Midbrain (tissue), 1 donor: ENCODE results near the gene THBD.

Experiments used
- DNase-seq: peaks from one replicate; lab custom pipeline; 2025; lab: John Stamatoyannopoulos, UW

Gene THBD

DNA sequence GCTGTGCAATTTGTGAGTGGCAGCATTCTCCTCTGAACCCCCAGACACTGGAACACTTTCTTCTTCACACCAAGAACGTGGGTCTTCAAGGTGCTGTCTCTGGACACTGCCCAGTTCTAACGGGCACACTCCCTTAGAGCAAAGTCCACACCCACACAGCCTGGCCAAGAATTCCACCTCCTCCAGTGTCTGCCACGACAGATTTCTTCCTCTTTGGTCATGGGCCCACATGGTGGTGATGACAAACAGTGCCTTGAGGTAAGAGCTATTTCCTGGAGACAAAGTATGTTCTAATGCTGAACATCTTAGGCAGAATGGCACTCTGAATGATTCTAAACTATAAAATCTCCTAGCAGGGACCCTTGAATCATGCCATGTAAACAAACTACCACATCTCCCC, 39.8 kb downstream of the THBD start:
- DNase-seq, result no peak

DNA sequence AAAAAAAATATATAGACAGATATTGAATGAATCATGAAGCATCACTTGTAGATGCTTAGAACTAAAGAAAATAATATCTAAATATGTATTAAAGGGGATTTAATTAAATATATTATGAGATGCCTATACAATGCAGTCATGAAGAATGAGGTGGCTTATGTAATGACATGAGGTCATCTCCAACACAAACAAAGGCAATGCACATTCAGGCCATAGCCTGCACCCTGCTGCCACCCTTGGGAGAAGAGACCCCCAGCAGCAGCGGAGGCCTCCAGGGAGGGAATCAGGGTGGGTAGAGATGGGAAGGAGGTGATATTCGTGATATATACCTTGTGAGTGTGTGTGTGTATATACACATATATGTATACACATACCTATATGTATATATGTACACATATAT, 40.8 kb downstream of the THBD start:
- DNase-seq, result no peak

DNA sequence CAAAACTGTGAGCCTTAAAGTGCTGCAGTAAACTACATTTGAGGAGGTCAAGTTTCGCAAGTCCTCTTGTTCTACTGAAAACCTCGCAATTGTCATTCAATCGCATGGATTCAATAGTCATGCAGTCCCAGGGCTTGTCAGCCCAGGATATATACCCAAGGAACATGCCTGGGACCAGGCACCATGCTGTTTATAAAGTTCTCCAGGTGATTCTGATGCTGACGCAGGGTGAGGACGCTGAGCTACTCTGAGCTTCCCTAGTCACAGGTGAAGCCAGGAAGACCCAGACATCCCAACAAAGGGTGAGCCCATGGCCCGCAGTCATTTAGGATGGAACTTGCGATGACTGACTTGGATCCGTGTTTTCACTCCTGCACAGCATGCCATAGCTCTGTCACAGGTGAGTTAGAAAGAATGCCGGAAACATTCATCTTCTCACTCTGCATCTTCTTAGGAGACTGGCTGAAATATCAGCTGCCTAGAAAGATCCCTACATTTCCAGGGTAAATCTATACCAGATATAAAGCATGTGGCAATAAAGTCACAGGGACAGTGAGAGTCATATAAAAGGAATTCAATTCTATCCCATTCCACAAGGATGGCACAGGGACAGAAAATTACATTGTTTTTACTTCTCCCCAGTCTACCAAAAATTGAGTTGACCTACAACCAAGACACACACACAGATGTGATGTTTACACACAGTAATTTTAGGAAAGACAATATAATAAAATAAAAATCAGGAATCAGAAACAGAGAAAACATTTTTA, 41.4 kb downstream of the THBD start:
- no peak for DNase-seq

DNA sequence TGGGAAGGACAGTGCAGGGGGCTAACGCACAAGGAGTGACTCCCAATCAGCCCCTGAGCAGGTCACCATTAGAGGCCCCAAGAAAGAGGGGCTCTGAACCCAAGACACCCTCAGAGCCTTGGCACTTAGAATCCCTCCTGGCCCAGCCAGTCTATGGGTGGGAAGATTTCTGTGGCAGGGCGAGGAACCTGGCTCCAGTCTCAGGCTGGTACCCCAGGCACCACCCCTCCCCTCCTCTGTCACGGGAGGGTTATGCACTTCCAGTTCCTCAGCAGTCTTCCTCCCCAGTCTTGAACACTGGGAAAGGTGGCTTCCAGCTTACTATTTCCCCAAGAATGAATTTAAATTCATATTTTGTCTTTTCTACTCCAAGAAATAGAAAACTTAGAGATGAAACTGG, 42.0 kb downstream of the THBD start:
- no peak for DNase-seq

DNA sequence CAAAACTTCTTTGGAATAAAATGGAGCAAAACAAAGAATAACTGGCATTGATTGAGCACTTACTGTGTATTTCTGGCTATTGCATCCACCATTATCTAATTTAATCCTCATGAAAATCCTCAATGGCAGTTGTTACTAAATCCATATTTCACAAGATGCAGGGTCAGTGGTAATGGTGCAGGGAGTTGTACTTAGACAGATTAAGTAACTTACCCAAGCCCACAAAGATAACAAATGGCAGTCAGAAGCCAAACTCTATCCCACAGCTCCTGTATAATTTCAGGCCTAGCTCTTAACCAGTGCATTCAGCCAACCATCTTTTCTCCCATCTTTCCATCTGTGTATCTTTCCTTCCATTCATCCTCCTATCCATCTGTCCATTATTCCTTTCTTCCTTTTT, 43.7 kb downstream of the THBD start:
- no peak for DNase-seq

DNA sequence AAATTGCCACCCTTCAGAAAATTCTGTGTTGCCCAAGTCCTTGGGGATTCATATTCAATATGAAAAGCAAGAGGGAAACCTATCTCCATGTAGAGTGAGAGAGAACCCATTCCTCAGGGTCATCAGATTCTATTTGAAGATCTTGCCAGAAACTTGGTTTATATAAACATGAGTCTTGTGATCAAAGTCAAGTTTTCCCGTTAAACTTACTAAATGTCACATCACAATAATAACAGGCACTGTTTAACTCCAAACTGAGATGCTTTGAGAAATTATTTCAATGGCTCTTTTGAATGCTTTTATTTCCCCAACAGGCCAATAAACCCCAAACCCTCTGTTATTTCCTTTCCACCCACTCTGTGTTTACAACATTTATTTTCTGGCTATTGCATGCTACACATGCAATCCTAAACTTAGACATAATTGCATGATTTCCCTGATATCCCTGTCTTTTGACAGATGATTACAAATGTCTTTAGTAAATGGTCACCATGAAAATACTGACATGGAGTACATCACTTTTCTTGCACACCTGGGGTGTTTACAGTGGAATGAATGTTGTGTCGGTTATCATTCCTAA, 45.5 kb downstream of the THBD start:
- DNase-seq, result no peak

DNA sequence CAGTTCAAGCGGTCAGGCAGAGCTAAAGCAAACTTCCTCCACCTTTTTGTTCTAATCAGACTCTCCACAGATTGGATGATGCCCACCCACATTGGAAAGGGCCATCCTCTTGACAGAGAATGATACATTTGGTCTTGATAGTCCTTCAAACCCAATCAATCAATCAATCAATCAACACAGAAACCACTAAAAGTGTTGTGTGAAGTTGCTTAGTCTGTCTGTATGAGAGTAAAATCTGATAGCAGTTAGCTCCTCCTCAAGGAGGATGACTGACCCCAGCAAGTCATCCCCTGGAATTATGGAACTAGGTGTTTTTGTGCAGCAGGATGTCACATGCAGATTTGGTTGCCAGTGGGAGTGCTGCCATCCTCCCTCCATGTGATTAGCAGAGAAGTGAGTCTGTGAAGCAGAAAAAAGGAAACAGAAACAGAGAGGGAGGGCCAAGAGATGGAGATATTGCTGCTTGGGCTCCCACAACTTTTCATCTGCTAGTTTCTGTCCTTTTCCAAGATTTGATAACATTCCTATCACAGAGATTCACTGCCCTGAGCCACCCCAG, 46.3 kb downstream of the THBD start:
- no peak for DNase-seq

DNA sequence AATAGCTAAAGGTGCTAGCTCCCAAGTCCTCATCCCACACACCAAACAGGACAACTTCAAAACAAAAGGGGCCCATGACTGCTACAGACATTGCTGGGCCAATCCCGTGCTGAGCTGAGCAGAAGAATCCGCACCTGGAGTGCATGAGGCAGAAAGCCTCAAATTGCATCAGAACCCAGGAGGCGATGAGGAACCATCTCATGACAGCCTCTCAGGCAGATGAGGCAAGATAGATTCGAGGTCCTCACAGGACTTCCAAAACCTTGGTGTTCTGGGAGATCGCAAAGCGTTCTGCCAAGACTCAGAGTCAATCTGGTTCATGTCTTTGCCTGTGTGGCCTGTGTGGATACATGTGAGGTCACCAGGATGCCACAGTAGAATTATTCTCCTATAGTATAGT, 47.2 kb downstream of the THBD start:
- no peak for DNase-seq

DNA sequence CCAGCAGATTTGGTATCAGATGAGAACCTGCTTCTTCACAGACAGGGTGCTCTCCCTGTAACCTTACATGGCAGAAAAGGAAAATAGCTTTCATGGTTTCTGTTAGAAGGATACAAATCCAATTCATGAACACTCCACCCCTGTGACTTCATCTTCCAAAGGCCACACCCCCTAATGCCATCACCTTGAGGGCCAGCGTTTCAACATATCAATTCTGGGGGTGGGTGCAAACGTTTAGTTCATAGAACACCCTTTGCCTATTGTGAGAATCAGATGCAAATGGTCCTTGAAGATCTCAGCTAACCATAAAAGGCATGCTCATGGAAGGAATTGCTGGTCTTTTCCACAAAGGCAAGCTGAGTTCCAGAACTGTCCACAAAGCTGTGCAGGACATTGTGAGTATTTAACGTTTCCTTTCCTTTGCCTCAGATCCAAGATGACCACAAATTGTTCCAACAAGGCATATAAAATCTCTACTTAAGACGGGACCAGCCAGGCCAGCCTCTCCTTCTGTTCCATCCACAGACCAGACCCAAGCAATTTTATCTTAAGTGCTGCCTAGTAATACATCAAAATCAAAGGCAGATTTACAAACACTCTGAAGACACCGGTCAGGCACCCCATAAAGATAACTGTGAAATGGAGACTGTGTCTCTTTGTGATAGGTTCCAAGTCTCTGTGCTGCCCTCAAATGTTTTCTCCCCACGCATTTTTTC, 49.1 kb downstream of the THBD start:
- DNase-seq, result no peak

DNA sequence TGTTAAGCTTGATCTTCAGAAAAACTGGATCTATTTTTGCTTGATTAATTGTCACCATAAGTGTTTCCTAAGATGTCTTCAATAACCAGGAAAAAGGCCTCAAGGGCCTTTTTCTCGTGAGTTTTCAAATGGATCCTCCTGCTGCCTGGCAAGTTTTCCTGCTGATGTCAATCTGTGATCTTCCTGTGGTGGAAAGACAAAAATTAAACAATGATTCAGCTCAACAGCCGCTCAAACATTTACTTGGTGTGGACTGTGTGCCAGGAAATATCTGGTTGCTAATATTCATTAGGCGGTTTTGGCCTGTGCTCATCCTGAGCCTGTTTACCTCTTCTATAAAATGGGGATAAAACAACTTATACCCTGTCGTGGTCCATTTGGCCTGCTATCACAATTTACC, 49.7 kb downstream of the THBD start:
- DNase-seq, result no peak

DNA sequence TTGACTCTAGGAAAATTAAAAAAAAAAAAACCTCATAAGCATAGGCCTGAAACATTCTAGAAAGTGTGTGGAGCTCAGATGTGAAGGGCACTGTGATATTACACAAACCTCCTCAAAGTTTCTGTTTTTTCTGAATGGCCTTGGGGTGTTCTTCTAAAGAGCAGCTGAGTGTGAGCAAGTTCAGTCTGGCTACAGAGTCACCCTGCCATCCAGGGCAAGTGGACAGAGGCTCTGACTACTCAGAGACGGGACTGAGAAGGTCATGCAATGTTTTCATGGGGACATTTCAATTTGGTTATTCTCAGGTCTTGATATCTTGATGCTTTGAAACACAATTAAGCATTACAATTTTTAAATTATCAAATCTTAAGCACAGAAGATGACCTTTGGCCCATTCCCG, 51.0 kb downstream of the THBD start:
- no peak for DNase-seq

DNA sequence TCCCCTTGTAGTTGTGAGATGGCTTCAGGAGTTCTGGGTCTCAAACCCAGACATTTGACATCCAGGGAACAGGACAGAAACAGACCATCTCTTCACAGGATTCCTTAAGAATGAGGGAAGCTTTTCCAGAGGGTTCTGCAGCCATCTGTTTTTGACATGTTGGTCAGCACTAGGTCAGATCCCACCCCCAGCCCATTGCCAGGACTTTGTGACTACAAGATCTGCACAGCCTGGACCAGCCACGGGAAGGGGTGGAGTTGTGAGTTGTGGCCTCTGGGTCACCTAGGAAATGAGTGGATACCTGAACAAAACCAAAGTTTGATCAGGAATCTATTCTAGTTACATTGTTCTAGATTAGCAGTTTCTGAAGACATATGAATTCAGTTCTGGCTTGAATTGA, 53.5 kb downstream of the THBD start:
- no peak for DNase-seq
